ENCODE data around the gene TNFSF15. TPM values are rescaled to one million over a fixed set of nuclear protein-coding genes. Genes with fewer than 3 reads are reported as not detected.

Gene TNFSF15
- total RNA-seq, 4 donors from 2014 or later, result 0.15 to 3.3 TPM; not detected in 2

DNA sequence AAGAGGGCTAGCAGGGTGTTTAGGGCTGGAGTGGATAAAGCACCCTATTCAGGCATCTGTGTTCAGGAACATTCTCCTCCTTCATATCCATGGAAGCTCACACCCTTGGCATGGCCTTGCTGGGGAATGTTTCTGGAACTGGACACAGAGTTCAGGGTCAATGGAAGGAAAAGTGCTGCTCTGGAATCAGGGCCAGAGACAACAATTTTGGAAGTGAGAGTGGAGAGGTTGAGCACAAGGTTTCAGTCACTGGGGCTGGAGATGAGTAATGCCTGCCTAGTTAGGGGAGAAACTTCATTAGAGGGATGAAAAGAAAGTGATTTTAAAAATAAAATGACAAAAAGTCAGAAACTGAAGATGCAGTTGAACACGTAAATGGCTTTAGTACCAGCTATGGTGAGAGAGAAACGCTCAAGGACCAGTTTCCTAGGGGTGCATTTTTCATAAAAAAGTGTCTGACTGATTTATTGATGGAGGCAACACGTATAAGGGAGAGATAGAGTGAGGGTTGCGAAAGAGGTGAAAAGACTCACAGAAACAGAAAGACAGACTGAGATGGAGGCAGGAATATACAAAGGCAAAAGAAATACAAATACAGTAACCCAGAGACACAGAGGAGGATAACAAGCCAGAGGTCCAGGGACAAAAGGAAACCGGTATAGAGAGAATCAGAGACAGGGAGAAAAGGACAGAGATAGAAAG lies 8.0 kb upstream of the TNFSF15 start:
- Histone ChIP-seq H3K27ac (no peak overlapping the region), H3K27me3 (no peaks in the 10 kb centered on the region), H3K4me3 (no peak overlapping the region), H3K9me3 (no peaks in the 10 kb centered on the region), H3K36me3 (no peaks in the 10 kb centered on the region), H3K4me1 (no peaks in the 10 kb centered on the region)
- TF ChIP-seq CTCF (IDR thresholded peaks at IDR 0.05) (no peak), POLR2A (IDR thresholded peaks at IDR 0.05) (no peak)
- intact Hi-C loops (cut with DNase I; ENCODE audit: low total_unique reads), result no loop called here
- no peak for DNase-seq

- no peak for TF ChIP-seq CTCF (IDR thresholded peaks at IDR 0.05)
- TF ChIP-seq POLR2A (IDR thresholded peaks at IDR 0.05), result no peak
- H3K27ac ChIP-seq, result no peak overlapping the region
- H3K4me3 ChIP-seq, result no peak overlapping the region
- no peaks in the 10 kb centered on the region for H3K9me3 ChIP-seq
- no peaks in the 10 kb centered on the region for H3K4me1 ChIP-seq
- DNase-seq, result no peak
- no peaks in the 10 kb centered on the region for H3K27me3 ChIP-seq
- H3K36me3 ChIP-seq, result no peaks in the 10 kb centered on the region
- intact Hi-C loops (cut with DNase I; ENCODE audit: low total_unique reads), result no loop called here
These were observed 6.3 kb upstream of the TNFSF15 start for GRCh38 chr9:114811966-114812636.

DNA sequence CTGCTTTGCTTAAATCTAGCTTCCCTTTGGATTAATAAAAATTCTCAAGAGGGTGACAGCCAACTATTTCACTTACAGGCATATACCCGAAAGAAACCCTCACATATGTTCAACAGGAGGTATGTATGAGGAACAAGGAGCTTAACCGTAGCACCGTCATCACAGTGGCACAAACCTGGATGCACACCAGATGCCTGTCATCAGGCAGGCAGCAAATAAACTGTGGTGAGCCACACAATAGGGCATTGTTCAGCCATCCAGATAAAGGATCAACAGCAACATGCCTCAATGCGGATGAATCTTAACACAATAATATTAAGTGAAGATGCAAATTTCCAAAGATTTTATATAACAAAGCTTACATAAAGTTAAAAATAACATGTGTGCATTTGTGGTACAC lies 5.5 kb upstream of the TNFSF15 start:
- intact Hi-C loops (cut with DNase I; ENCODE audit: low total_unique reads), result no loop called here
- H3K4me3 ChIP-seq, result no peak overlapping the region
- no peaks in the 10 kb centered on the region for H3K9me3 ChIP-seq
- DNase-seq, result no peak
- H3K27me3 ChIP-seq, result no peaks in the 10 kb centered on the region
- H3K4me1 ChIP-seq, result no peaks in the 10 kb centered on the region
- H3K27ac ChIP-seq, result no peak overlapping the region
- H3K36me3 ChIP-seq, result no peaks in the 10 kb centered on the region
- TF ChIP-seq POLR2A (IDR thresholded peaks at IDR 0.05) (no peak), CTCF (IDR thresholded peaks at IDR 0.05) (no peak)

DNA sequence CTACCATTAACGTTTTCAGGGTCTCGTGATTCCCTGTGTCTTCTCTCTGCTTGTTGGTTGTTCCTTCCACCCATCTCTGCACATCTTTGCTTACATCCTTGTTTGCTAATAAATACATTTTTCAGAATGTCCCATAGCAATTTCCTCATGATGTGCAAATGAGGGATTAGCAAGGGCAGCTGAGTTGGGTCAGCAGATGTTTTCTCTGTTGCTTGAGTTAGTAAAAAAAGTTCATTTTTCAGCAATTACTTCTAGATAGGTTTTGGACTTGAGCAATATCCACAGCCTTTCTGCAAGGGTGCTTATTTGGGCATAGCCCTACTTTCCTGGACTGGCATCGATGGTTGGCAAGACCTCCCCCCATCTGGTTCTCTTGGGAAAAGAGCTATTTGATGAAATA lies 4.8 kb upstream of the TNFSF15 start:
- no peaks in the 10 kb centered on the region for H3K36me3 ChIP-seq
- no peaks in the 10 kb centered on the region for H3K4me1 ChIP-seq
- no peaks in the 10 kb centered on the region for H3K27me3 ChIP-seq
- no peak overlapping the region for H3K4me3 ChIP-seq
- no peaks in the 10 kb centered on the region for H3K9me3 ChIP-seq
- DNase-seq, result no peak
- no peak overlapping the region for H3K27ac ChIP-seq
- no peak for TF ChIP-seq POLR2A (IDR thresholded peaks at IDR 0.05)
- TF ChIP-seq CTCF (IDR thresholded peaks at IDR 0.05), result no peak
- intact Hi-C loops (cut with DNase I; ENCODE audit: low total_unique reads), result no loop called here

DNA sequence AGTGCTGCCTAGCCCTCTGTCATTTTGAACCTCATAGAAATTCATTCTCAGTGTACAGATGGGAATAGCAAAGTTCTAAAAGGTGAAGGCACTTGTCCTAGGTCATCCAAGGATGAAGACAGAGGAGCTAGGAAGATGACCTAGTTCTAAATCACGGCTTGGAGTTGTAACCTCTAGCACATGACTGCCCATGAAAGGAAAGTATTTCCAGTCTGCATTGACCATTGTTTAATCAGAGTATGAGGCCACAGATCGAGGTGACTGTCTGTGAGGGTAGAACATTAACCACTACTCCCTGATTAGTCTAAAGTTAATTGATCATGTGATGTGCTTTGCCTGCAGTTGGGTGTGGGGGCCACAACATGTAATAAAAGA lies 674 bp upstream of the TNFSF15 start:
- intact Hi-C loops (cut with DNase I; ENCODE audit: low total_unique reads), result no loop called here
- Histone ChIP-seq H3K4me3 (no peak overlapping the region), H3K4me1 (no peaks in the 10 kb centered on the region), H3K27ac (no peak overlapping the region), H3K27me3 (no peaks in the 10 kb centered on the region), H3K9me3 (no peaks in the 10 kb centered on the region), H3K36me3 (no peaks in the 10 kb centered on the region)
- TF ChIP-seq CTCF (IDR thresholded peaks at IDR 0.05) (no peak), POLR2A (IDR thresholded peaks at IDR 0.05) (no peak)
- DNase-seq, result no peak

Measured in uterus (tissue), 4 donors.